GM12878 (cell line): ENCODE results near the gene CACNA2D3. TPM values are rescaled to one million over a fixed set of nuclear protein-coding genes. Genes with fewer than 3 reads are reported as not detected.

Experiments
- ATAC-seq: fragments of 200-7000 bp; cut with Tn5 transposase; 3 replicates; pipeline ENCODE4 v1.9.1; 2020; ENCODE audit warnings: mild to moderate bottlenecking, moderate library complexity
- BruUV-seq: library from RNA; stranded (reverse); fragments of 400-500 nt; replicated peaks from 2 replicates; lab custom pipeline; 2021; lab: Mats Ljungman, UMichigan
- CTCF ChIA-PET: fragments of 300-600 bp; sonication (Branson Sonifier 250); formaldehyde crosslinking; extraction: SDS; loops from one replicate; lab custom pipeline; 2021; ENCODE audit warnings: inconsistent platforms; lab: Yijun Ruan, JAX
- POLR2A ChIA-PET: fragments of 350-600 bp; formaldehyde crosslinking; extraction: SDS; loops from one replicate; lab custom pipeline; 2021; ENCODE audit warnings: inconsistent platforms; lab: Charles Lee
- RAD21 ChIA-PET: fragments of 300-600 bp; sonication (Branson Sonifier 250); formaldehyde crosslinking; loops from one replicate; lab custom pipeline; 2023; ENCODE audit warnings: antibody characterized with exemption; ENCODE audit not compliant: unreplicated experiment; lab: Charles Lee
- SMC1A ChIA-PET: fragments of 300-600 bp; sonication (Branson Sonifier 250); formaldehyde crosslinking; loops from one replicate; lab custom pipeline; 2023; ENCODE audit not compliant: unreplicated experiment, uncharacterized antibody; lab: Charles Lee
- DNase-seq: peaks from one replicate; pipeline ENCODE4 v3.0.0-alpha.2; 2011; ENCODE audit warnings: low read depth, low spot score
- FAIRE-seq: peaks from 3 replicates; lab custom pipeline; 2011; peaks lifted over from hg19 to GRCh38; lab: Jason Lieb, UNC
- H2AFZ ChIP-seq: 2 replicates; pipeline ENCODE4 v1.6.0; 2011; ENCODE audit warnings: low read depth, low read length, control low read depth; ENCODE audit not compliant: control insufficient read depth
- H3K27ac ChIP-seq: 2 replicates; pipeline ENCODE4 v1.5.1; 2011; ENCODE audit warnings: control low read depth; ENCODE audit not compliant: control insufficient read depth, insufficient read depth
- H3K27me3 ChIP-seq, 2 experiments: replicated peaks in 1 of 2; 2 replicates each; pipeline versions ENCODE4 v1.6.0 to v1.6.1; 2011; ENCODE audit warnings: low read length in 1 of 2; ENCODE audit not compliant: control insufficient read depth in 2 of 2, insufficient read depth in 2 of 2
- H3K36me3 ChIP-seq, 2 experiments: 2 replicates each; pipeline ENCODE4 v1.5.1; 2011; ENCODE audit warnings: low read length in 1 of 2; ENCODE audit not compliant: control insufficient read depth in 2 of 2, insufficient read depth in 2 of 2
- H3K4me1 ChIP-seq: 2 replicates; pipeline ENCODE4 v1.6.1; 2011; ENCODE audit warnings: mild to moderate bottlenecking, low read length, moderate library complexity, mixed read lengths; ENCODE audit not compliant: control insufficient read depth, insufficient read depth
- H3K4me2 ChIP-seq: 2 replicates; pipeline ENCODE4 v1.6.0; 2011; ENCODE audit warnings: control low read depth; ENCODE audit not compliant: control insufficient read depth, insufficient read depth
- H3K4me3 ChIP-seq: fragments of 200-600 bp; sonication (generic); 2 replicates; pipeline ENCODE4 v1.5.1; 2016
- H3K79me2 ChIP-seq: 2 replicates; pipeline ENCODE4 v1.6.0; 2011; ENCODE audit warnings: low read length; ENCODE audit not compliant: control insufficient read depth, insufficient read depth
- H3K9ac ChIP-seq: 2 replicates; pipeline ENCODE4 v1.8.0; 2011; ENCODE audit warnings: low read length, control low read depth, mixed read lengths; ENCODE audit not compliant: control insufficient read depth, insufficient read depth
- H3K9me3 ChIP-seq: replicated peaks from 3 replicates; pipeline ENCODE4 v1.5.1; 2011; ENCODE audit warnings: mild to moderate bottlenecking, low read length; ENCODE audit not compliant: control insufficient read depth, insufficient read depth
- H4K20me1 ChIP-seq: 2 replicates; pipeline ENCODE4 v1.6.0; 2011; ENCODE audit not compliant: control insufficient read depth, insufficient read depth
- BCL11A ChIP-seq: IDR thresholded peaks from 2 replicates; pipeline ENCODE4 v1.6.1; 2011; ENCODE audit warnings: low read depth, low read length
- BMI1 ChIP-seq: fragments of 450-650 bp; IDR thresholded peaks from 2 replicates; pipeline ENCODE4 v1.6.1; 2016; ENCODE audit warnings: mild to moderate bottlenecking, moderate library complexity, borderline replicate concordance
- LARP7 ChIP-seq: fragments of 450-650 bp; IDR thresholded peaks from 2 replicates; pipeline ENCODE4 v1.6.1; 2017; ENCODE audit warnings: mild to moderate bottlenecking
- MAX ChIP-seq: IDR thresholded peaks from 2 replicates; pipeline ENCODE4 v1.6.1; 2012; ENCODE audit warnings: low read depth, low read length, improper control_type of control experiment
- MTA3 ChIP-seq: IDR thresholded peaks from 2 replicates; pipeline ENCODE4 v1.6.1; 2012; ENCODE audit warnings: low read length, inconsistent platforms, borderline replicate concordance
- MXI1 ChIP-seq: fragments of 150-350 bp; IDR thresholded peaks from 2 replicates; pipeline ENCODE4 v1.6.1; 2011; ENCODE audit warnings: low read depth, mild to moderate bottlenecking, inconsistent platforms, low read length, improper control_type of control experiment
- PAX5 ChIP-seq: IDR thresholded peaks from 2 replicates; pipeline ENCODE4 v1.6.1; 2011; ENCODE audit warnings: low read depth, low read length, borderline replicate concordance
- POLR2A ChIP-seq: IDR thresholded peaks from 2 replicates; pipeline ENCODE4 v1.6.1; 2011; ENCODE audit warnings: low read depth, mild to moderate bottlenecking, low read length
- RAD51 ChIP-seq: fragments of 450-650 bp; IDR thresholded peaks from 2 replicates; pipeline ENCODE4 v1.6.1; 2016; ENCODE audit warnings: moderate library complexity, mild to moderate bottlenecking, inconsistent platforms
- RBBP5 ChIP-seq: fragments of 200-600 bp; sonication (generic); conservative IDR thresholded peaks from 2 replicates; pipeline ENCODE4 v1.6.1; 2016
- RCOR1 ChIP-seq: conservative IDR thresholded peaks from 2 replicates; pipeline ENCODE4 v1.6.1; 2012; ENCODE audit warnings: low read depth, low read length, improper control_type of control experiment
- SMAD5 ChIP-seq: IDR thresholded peaks from 2 replicates; pipeline ENCODE4 v1.6.1; 2016; ENCODE audit warnings: antibody characterized with exemption, low read depth
- SREBF1 ChIP-seq: IDR thresholded peaks from 2 replicates; pipeline ENCODE4 v1.6.1; 2012; ENCODE audit warnings: mild to moderate bottlenecking, low read length
- TARDBP ChIP-seq: IDR thresholded peaks from 2 replicates; pipeline ENCODE4 v1.6.1; 2016; ENCODE audit warnings: borderline replicate concordance
- TCF12 ChIP-seq: IDR thresholded peaks from 2 replicates; pipeline ENCODE4 v1.6.1; 2011; ENCODE audit warnings: low read depth, mild to moderate bottlenecking, low read length
- TCF7 ChIP-seq: IDR thresholded peaks from 2 replicates; pipeline ENCODE4 v1.6.1; 2014; ENCODE audit warnings: antibody characterized with exemption, borderline replicate concordance
- ZNF384 ChIP-seq: IDR thresholded peaks from 2 replicates; pipeline ENCODE4 v1.6.1; 2012; ENCODE audit warnings: low read depth, mild to moderate bottlenecking, low read length, improper control_type of control experiment, borderline replicate concordance
- WGBS: methylation state at CpG from one replicate; pipeline ENCODE4 v1.1.6; 2016; ENCODE audit warnings: low lambda C conversion rate; ENCODE audit not compliant: insufficient replicate concordance, insufficient coverage; ENCODE audit errors: missing lambda C conversion rate; 5-methylcytosine and 5-hydroxymethylcytosine counted together
- in situ Hi-C: fragments of 300-500 bp; cut with MboI; formaldehyde crosslinking; loops from 9 replicates; pipeline ENCODE4 v1.14.3; 2018; ENCODE audit warnings: mixed read lengths
- intact Hi-C: fragments of 100-400 bp; cut with micrococcal nuclease; formaldehyde crosslinking; loops from one replicate; pipeline ENCODE4 v1.14.2; 2022; ENCODE audit not compliant: unreplicated experiment
- polyA plus RNA-seq, 11 experiments: library from polyadenylated mRNA; depleted of rRNA in 4 of 11; unstranded in 6 of 11; stranded (reverse) in 5 of 11; fragments of >200 nt; fragmentation: Nextera tagmentation in 4 of 11; fragmentation: Illumina TruSeq in 1 of 11; extraction: Ambion mirVana in 4 of 11; extraction: Trizol in 1 of 11; gene quantifications; 1 replicate in 1 of 11; 2 replicates in 10 of 11; pipeline versions ENCODE4 v1.2.1 to v1.2.3, GENCODE V29; 2011 to 2016; ENCODE audit warnings: inconsistent platforms in 2 of 11, missing spikeins in 2 of 11, low read depth in 1 of 11
- total RNA-seq, 4 experiments: library from RNA; depleted of rRNA in 3 of 4; stranded (reverse); fragments of >200 nt in 3 of 4; fragmentation: Illumina TruSeq in 1 of 4; extraction: Trizol in 1 of 4; gene quantifications; 2 replicates each; pipeline versions ENCODE4 v1.2.1 to v1.2.3, GENCODE V29; 2013 to 2021
- TF ChIP-seq, protein P1 (sequence below): fragments of 450-650 bp; IDR thresholded peaks from 2 replicates; pipeline ENCODE4 v1.6.1; 2017; ENCODE audit warnings: mild to moderate bottlenecking, low read depth, inconsistent platforms; ENCODE audit not compliant: poor library complexity, severe bottlenecking
- TF ChIP-seq, protein P2 (sequence below): fragments of 450-650 bp; IDR thresholded peaks from 2 replicates; pipeline ENCODE4 v1.6.1; 2017; ENCODE audit warnings: mild to moderate bottlenecking, moderate library complexity

CACNA2D3 gene
- total and polyA plus RNA-seq, 10 of the 15 experiments (the other 5 are each of a cell fraction or from before 2014, with no cell fraction given), result not detected

GRCh38 chr3:54784021-54784420 lies 661.7 kb downstream of the CACNA2D3 start:
- no peak overlapping the region for H3K9ac ChIP-seq
- POLR2A ChIA-PET, result no interaction called here
- WGBS, result 16% methylated on average over 5 of the region's 5 CpGs
- ATAC-seq, result no peak
- no peaks in the 10 kb centered on the region for H3K4me1 ChIP-seq
- DNase-seq, result no peak
- no peak for FAIRE-seq
- no peak overlapping the region for H3K4me2 ChIP-seq
- CTCF ChIA-PET, result no interaction called here
- H3K9me3 ChIP-seq, result no peaks in the 10 kb centered on the region
- RAD21 ChIA-PET, result no interaction called here
- intact Hi-C loops, result no loop called here
- H3K36me3 ChIP-seq, result no peaks in the 10 kb centered on the region
- in situ Hi-C loops, result no loop called here
- no peaks in the 10 kb centered on the region for H3K79me2 ChIP-seq
- H3K4me3 ChIP-seq, result no peak overlapping the region
- H3K27ac ChIP-seq, result no peak overlapping the region
- H4K20me1 ChIP-seq, result no peaks in the 10 kb centered on the region
- BruUV-seq, result no TSS peak
- H2AFZ ChIP-seq, result no peak overlapping the region
- no peaks in the 10 kb centered on the region; a peak in 1 of 4 replicates for H3K27me3 ChIP-seq
- TF ChIP-seq BMI1, result no peak
- TF ChIP-seq SMAD5, result no peak
- TF ChIP-seq, protein P1, sequence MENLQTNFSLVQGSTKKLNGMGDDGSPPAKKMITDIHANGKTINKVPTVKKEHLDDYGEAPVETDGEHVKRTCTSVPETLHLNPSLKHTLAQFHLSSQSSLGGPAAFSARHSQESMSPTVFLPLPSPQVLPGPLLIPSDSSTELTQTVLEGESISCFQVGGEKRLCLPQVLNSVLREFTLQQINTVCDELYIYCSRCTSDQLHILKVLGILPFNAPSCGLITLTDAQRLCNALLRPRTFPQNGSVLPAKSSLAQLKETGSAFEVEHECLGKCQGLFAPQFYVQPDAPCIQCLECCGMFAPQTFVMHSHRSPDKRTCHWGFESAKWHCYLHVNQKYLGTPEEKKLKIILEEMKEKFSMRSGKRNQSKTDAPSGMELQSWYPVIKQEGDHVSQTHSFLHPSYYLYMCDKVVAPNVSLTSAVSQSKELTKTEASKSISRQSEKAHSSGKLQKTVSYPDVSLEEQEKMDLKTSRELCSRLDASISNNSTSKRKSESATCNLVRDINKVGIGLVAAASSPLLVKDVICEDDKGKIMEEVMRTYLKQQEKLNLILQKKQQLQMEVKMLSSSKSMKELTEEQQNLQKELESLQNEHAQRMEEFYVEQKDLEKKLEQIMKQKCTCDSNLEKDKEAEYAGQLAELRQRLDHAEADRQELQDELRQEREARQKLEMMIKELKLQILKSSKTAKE, result no peak
- no peak for TF ChIP-seq TCF7
- no peak for TF ChIP-seq BCL11A
- TF ChIP-seq RCOR1, result no peak
- no peak for TF ChIP-seq RAD51
- TF ChIP-seq, protein P2, sequence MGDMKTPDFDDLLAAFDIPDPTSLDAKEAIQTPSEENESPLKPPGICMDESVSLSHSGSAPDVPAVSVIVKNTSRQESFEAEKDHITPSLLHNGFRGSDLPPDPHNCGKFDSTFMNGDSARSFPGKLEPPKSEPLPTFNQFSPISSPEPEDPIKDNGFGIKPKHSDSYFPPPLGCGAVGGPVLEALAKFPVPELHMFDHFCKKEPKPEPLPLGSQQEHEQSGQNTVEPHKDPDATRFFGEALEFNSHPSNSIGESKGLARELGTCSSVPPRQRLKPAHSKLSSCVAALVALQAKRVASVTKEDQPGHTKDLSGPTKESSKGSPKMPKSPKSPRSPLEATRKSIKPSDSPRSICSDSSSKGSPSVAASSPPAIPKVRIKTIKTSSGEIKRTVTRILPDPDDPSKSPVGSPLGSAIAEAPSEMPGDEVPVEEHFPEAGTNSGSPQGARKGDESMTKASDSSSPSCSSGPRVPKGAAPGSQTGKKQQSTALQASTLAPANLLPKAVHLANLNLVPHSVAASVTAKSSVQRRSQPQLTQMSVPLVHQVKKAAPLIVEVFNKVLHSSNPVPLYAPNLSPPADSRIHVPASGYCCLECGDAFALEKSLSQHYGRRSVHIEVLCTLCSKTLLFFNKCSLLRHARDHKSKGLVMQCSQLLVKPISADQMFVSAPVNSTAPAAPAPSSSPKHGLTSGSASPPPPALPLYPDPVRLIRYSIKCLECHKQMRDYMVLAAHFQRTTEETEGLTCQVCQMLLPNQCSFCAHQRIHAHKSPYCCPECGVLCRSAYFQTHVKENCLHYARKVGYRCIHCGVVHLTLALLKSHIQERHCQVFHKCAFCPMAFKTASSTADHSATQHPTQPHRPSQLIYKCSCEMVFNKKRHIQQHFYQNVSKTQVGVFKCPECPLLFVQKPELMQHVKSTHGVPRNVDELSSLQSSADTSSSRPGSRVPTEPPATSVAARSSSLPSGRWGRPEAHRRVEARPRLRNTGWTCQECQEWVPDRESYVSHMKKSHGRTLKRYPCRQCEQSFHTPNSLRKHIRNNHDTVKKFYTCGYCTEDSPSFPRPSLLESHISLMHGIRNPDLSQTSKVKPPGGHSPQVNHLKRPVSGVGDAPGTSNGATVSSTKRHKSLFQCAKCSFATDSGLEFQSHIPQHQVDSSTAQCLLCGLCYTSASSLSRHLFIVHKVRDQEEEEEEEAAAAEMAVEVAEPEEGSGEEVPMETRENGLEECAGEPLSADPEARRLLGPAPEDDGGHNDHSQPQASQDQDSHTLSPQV, result no peak
- TF ChIP-seq TARDBP, result no peak
- no peak for TF ChIP-seq ZNF384
- no peak for TF ChIP-seq POLR2A
- no peak for TF ChIP-seq TCF12
- TF ChIP-seq RBBP5, result no peak
- no peak for TF ChIP-seq MXI1
- no peak for TF ChIP-seq PAX5
- no peak for TF ChIP-seq MAX
- no peak for TF ChIP-seq SREBF1
- TF ChIP-seq LARP7, result no peak
- no peak for TF ChIP-seq MTA3
- SMC1A ChIA-PET, result no interaction called here
